ENCODE data around the gene VPS45. TPM values are rescaled to one million over a fixed set of nuclear protein-coding genes. Genes with fewer than 3 reads are reported as not detected.
"Not testable (repeated sequence)": the region's sequence is repeated elsewhere in the genome, so short reads cannot be mapped to it uniquely, and the experiment has no call there.

Gene VPS45
- total RNA-seq, 2 experiments from 2014 or later: 34.1 to 38.1 TPM

DNA sequence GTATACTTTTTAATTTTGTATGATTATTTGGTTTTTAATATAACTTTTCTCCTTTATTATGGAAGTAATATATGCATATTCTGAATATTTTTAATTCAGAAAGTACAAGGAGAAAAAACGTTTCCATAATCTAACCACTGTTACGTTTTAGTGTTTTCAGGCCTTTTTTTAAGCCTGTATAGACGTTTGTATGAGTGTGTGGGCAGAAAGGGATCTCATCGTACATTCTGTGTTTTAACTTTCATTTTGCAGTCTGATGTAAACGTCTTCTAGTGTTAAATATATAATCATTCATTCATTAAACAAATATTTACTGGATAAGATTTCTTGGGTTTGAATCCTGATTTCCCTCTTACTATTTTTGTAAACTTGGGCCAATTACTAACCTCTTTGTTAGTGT lies 44.1 kb downstream of the VPS45 start:
- Mint-ChIP-seq H3K27ac (peak overlapping the region; percentile 65), H3K4me3 (peak overlapping the region; percentile 57), H3K36me3 (ENCODE audit: low read depth) (peaks cover 56% of the 10 kb centered on the region), H3K27me3 (no peaks in the 10 kb centered on the region), H3K9me3 (peaks cover 16% of the 10 kb centered on the region), H3K4me1 (peaks cover 55% of the 10 kb centered on the region)
- no peak for DNase-seq
- CTCF ChIA-PET: no interaction called here
- POLR2A ChIA-PET: no interaction called here

DNA sequence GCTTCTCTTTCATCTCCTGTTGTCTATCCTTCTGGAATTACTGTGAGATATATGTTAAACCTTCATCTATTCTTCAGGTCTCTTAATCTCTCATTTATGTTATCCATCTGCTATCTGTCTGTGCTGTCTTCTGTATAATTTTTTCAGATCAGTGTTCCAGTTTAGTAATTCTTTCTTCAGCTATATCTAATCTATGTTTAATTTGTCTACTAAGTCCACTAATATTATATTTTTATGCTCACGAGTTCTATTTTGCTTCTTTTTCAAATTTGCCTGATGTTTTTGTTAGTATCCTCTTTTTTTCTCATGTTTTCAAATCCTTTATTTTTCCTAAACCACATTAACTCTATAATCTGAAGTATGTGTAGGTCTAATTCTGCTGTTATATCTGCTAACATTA lies 47.5 kb downstream of the VPS45 start:
- Mint-ChIP-seq H3K36me3 (ENCODE audit: low read depth) (peaks cover 41% of the 10 kb centered on the region), H3K4me1 (peaks cover 22% of the 10 kb centered on the region), H3K27ac (no peak overlapping the region), H3K9me3 (peaks cover 16% of the 10 kb centered on the region), H3K27me3 (no peaks in the 10 kb centered on the region), H3K4me3 (no peak overlapping the region)
- DNase-seq: no peak
- CTCF ChIA-PET: interaction anchor here (1.2 kb wide), 2 partner anchors 10 to 14 kb away, joined by 3 to 4 read pairs; no protein-coding TSS in a partner anchor
- POLR2A ChIA-PET: interaction anchor here (0.6 kb wide), 1 partner anchor 49 kb away, joined by 3 read pairs; no protein-coding TSS in a partner anchor

DNA sequence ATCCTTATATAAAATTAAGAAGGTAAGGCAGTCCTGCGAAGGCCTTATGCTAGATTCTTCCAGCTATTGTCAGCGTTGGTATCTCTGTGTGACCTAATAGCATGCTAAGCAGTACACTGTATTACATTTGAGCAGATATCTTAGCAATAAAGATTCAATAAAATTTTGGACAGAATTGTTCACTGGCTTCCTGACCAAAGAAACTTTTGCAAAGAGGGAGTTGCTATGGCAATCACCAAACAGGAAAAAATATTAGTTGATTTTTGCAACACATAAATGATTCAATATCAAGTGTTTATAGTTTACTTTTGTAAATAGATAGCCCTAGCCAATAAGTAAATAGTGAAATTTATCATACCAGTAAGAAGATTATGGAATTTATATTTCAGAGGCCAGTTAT lies 51.1 kb downstream of the VPS45 start:
- Mint-ChIP-seq H3K27ac (no peak overlapping the region), H3K9me3 (peaks cover 16% of the 10 kb centered on the region), H3K36me3 (ENCODE audit: low read depth) (peaks cover 26% of the 10 kb centered on the region), H3K27me3 (no peaks in the 10 kb centered on the region), H3K4me1 (peaks cover 2% of the 10 kb centered on the region), H3K4me3 (no peak overlapping the region)
- ChIA-PET CTCF (interaction anchor here (0.5 kb wide), 1 partner anchor 252 kb away, joined by 4 read pairs; no protein-coding TSS in a partner anchor), POLR2A (no interaction called here)
- no peak for DNase-seq

DNA sequence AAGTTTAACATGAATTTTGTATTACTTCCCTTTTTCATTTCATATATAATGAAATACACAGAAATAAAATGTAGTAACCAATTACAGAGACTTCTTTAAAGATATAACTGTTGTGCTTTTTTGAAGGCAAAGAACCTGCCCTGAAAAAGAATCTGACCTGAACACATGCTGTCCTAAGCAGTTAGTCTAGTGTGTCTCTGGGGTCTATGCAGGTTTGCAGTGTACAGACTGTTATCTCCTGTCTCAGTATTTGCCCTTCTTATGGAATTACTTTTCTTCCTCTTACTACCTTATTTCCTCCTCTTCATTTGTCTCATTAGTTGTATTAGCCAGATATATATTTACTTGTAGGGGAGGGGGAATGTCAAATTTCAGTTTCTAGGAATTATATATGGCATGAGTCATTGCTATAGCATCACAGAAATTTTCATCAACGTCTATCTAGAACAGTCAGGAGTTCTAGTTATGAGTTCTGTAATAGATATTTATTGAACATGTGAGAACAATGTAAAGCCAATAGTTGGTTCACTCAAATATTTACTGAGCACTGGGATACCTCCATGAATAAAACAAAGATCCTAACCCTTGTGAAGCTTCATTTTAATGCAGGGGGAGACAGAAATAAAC lies 53.8 kb downstream of the VPS45 start:
- H3K36me3 Mint-ChIP-seq (ENCODE audit: low read depth): peaks cover 5% of the 10 kb centered on the region
- H3K27ac Mint-ChIP-seq: no peak overlapping the region
- no peaks in the 10 kb centered on the region for H3K27me3 Mint-ChIP-seq
- H3K9me3 Mint-ChIP-seq: no peaks in the 10 kb centered on the region
- no peak for DNase-seq
- no peak overlapping the region for H3K4me3 Mint-ChIP-seq
- CTCF ChIA-PET: no interaction called here
- POLR2A ChIA-PET: no interaction called here
- H3K4me1 Mint-ChIP-seq: no peaks in the 10 kb centered on the region

DNA sequence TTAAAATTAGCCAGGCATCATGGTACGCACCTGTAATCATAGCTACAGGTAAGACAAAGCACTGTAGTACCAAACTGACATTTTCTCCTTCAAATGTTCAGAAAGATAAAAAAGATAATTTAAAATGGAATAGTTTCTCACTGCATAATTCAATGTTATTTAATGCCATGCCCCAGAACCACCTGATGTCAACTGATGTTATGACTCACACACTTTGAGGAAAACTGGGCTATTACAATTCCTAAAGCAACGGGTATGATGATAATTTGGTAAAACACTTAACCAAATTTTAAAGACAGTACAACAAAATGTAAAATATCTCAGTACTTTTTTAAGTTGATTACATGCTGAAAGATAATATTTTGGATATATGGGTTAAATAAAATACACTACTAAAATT lies 59.2 kb downstream of the VPS45 start:
- H3K36me3 Mint-ChIP-seq (ENCODE audit: low read depth): peaks cover 5% of the 10 kb centered on the region
- CTCF ChIA-PET: no interaction called here
- no peaks in the 10 kb centered on the region for H3K27me3 Mint-ChIP-seq
- no peak for DNase-seq
- H3K4me1 Mint-ChIP-seq: no peaks in the 10 kb centered on the region
- H3K9me3 Mint-ChIP-seq: no peaks in the 10 kb centered on the region
- no peak overlapping the region for H3K4me3 Mint-ChIP-seq
- no peak overlapping the region for H3K27ac Mint-ChIP-seq
- POLR2A ChIA-PET: no interaction called here

DNA sequence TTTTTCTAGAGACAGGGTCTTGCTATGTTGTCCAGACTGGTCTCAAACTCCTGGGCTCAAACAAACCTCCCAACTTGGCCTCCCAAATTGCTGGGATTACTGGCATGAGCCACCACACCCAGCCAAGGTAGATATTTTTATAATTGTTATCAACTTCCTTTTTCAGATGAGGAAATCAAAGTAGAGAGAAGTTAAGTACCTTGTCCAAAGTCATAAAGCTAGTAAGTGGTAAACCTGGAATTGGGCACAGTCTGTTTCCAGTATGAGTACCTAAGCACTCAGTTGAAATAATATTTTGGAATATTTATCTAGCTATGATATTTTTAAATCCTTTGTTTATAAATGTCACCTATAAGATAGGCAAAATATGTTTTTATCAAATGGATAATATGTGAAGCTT lies 59.9 kb downstream of the VPS45 start:
- ChIA-PET POLR2A (interaction anchor here (0.6 kb wide), 1 partner anchor 1040 kb away, joined by 5 read pairs; no protein-coding TSS in a partner anchor), CTCF (interaction anchor here (0.7 to 2.4 kb wide), 5 partner anchors 8 to 23 kb away, joined by 3 to 8 read pairs (median 3); no protein-coding TSS in a partner anchor)
- Mint-ChIP-seq H3K4me3 (no peak overlapping the region), H3K27me3 (no peaks in the 10 kb centered on the region), H3K9me3 (no peaks in the 10 kb centered on the region), H3K27ac (no peak overlapping the region), H3K36me3 (ENCODE audit: low read depth) (peaks cover 2% of the 10 kb centered on the region), H3K4me1 (no peaks in the 10 kb centered on the region)
- no peak for DNase-seq

DNA sequence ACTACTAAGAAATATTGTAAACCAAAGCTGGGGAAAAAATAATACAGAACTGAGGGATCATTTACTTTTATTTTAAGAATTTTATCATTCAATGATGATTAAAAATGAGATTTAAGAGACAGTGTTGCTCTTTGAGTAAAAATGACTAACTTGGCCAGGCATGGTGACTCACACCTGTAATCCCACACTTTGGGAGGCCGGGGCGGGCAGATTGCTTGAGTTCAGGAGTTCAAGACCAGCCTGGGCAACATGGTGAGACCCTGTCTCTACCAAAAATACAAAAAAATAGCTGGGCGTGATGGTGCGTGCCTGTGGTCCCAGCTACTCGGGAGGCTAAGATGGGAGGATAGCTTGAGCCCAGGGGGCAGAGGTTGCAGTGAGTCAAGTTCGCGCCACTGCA lies 60.3 kb downstream of the VPS45 start:
- Mint-ChIP-seq H3K9me3 (no peaks in the 10 kb centered on the region), H3K27ac (no peak overlapping the region), H3K27me3 (no peaks in the 10 kb centered on the region), H3K36me3 (ENCODE audit: low read depth) (peaks cover 1% of the 10 kb centered on the region), H3K4me3 (no peak overlapping the region), H3K4me1 (no peaks in the 10 kb centered on the region)
- DNase-seq: no peak
- ChIA-PET POLR2A (no interaction called here), CTCF (interaction anchor here (0.6 to 2.4 kb wide), 6 partner anchors 8 to 44 kb away, joined by 3 to 8 read pairs (median 3); no protein-coding TSS in a partner anchor)

DNA sequence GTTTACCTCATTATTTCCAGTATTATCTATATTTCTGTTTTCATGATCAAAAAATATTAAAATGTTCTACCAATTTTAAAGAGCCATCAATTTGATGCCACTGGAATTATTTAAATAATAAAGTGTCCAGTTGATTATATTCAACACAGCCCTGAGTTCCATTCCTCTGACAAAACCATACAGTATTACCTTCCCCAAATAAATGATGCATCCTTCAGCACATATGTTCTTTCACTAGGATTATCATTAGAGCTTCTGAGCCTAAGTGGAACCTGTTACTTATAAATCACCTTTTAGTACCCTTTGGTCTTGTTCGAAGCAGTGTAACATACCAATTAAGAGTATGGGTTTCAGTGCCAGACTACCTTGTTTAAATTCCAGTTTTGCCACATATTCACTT lies 64.8 kb downstream of the VPS45 start:
- ChIA-PET POLR2A (interaction anchor here (0.6 to 0.7 kb wide), 2 partner anchors 10 to 23 kb away, joined by 3 read pairs; no protein-coding TSS in a partner anchor), CTCF (no interaction called here)
- no peaks in the 10 kb centered on the region for H3K4me1 Mint-ChIP-seq

DNA sequence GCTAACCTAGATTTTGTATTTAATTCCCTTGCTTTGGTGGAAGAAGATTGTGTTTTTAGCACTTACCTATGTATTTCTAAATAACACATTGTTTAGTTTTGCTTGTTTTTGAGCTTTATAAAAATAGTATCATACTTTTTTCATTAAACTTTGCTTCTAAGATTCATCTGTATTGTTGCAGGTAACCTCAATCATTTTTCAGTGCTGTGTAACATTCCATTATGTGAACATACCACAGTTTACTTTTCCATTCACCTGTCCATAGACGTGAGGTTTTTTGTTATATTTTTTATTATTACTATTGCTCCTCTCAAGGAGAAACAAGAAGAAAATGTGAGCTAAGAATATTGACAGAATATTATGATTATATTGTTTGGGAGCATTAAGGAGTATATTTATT lies 67.0 kb downstream of the VPS45 start:
- H3K36me3 Mint-ChIP-seq (ENCODE audit: low read depth): peaks cover 5% of the 10 kb centered on the region
- no peaks in the 10 kb centered on the region for H3K4me1 Mint-ChIP-seq
- DNase-seq: no peak
- H3K27me3 Mint-ChIP-seq: no peaks in the 10 kb centered on the region
- no peak overlapping the region for H3K4me3 Mint-ChIP-seq
- H3K9me3 Mint-ChIP-seq: no peaks in the 10 kb centered on the region
- ChIA-PET CTCF (no interaction called here), POLR2A (no interaction called here)
- H3K27ac Mint-ChIP-seq: no peak overlapping the region

More for the DNA sequence above, 64.8 kb downstream of the VPS45 start:
- no peak overlapping the region for H3K27ac Mint-ChIP-seq
- H3K27me3 Mint-ChIP-seq: no peaks in the 10 kb centered on the region
- DNase-seq: no peak
- H3K4me3 Mint-ChIP-seq: no peak overlapping the region
- no peaks in the 10 kb centered on the region for H3K9me3 Mint-ChIP-seq
- peaks cover 5% of the 10 kb centered on the region for H3K36me3 Mint-ChIP-seq (ENCODE audit: low read depth)

DNA sequence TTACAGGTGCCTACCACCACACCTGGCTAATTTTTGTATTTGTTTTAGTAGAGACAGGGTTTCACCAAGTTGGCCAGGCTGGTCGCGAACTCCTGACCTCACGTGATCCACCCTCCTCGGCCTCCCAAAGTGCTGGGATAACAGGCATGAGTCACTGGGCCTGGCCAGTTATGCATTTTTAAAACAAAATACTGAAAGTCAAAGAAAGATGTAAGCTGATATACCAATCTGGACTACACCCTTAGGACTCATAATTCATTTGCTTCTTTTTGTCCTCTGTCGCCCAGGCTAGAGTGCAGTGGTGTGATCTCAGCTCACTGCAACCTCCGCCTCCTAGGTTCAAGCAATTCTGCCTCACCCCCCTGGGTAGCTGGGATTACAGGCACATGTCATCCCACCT lies 67.8 kb downstream of the VPS45 start:
- H3K4me3 Mint-ChIP-seq; H3K27ac Mint-ChIP-seq; POLR2A ChIA-PET; H3K36me3 Mint-ChIP-seq (ENCODE audit: low read depth); H3K9me3 Mint-ChIP-seq; H3K4me1 Mint-ChIP-seq; H3K27me3 Mint-ChIP-seq; DNase-seq: not testable (repeated sequence)
- CTCF ChIA-PET: interaction anchor here (0.7 to 1.1 kb wide), 2 partner anchors 25 to 62 kb away, joined by 3 to 4 read pairs; no protein-coding TSS in a partner anchor

DNA sequence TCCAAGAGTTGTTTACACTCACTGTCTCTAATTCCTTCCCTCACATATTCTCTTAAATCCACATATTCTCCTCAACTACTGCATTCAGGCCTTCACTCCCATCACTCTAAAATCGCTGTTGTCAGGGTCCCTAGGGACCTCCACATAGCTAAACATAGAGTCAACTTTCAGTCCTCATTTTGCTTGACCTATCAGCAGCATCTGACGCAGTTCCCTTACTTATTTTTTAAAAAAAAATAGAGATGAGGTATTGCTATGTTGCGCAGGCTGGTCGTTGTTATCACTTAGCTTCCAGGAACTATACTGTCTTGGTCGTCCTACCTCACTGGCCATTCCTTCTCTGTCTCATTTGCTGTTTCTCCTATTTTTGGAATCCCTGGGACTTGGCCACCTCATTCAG lies 70.5 kb downstream of the VPS45 start:
- Mint-ChIP-seq H3K4me1 (no peaks in the 10 kb centered on the region), H3K9me3 (no peaks in the 10 kb centered on the region), H3K4me3 (no peak overlapping the region), H3K36me3 (ENCODE audit: low read depth) (peaks cover 5% of the 10 kb centered on the region), H3K27me3 (no peaks in the 10 kb centered on the region), H3K27ac (no peak overlapping the region)
- ChIA-PET POLR2A (no interaction called here), CTCF (interaction anchor here (0.6 kb wide), 1 partner anchor 39 kb away, joined by 6 read pairs; no protein-coding TSS in a partner anchor)
- no peak for DNase-seq

DNA sequence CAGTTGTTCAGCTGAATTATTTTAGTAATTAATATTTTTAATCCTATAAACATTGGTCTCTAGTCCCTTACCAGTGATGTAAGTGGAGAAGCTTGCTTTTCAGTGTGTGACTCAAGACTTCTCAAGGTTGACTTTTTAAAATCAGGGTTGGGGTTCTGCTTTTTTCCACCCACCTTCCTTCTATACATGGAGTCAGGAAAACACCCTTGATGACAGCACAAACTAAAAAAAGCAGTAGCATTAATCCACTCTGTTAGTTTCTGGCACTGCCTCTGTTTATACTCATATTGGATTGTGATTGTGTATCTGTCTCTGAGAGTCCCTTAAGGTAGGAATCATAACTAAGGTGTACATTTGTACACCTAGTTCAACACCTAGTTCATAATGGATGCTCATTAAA lies 73.9 kb downstream of the VPS45 start:
- Mint-ChIP-seq H3K27ac (no peak overlapping the region), H3K36me3 (ENCODE audit: low read depth) (peaks cover 3% of the 10 kb centered on the region), H3K4me3 (no peak overlapping the region), H3K27me3 (no peaks in the 10 kb centered on the region), H3K4me1 (peaks cover 12% of the 10 kb centered on the region), H3K9me3 (no peaks in the 10 kb centered on the region)
- no peak for DNase-seq
- CTCF ChIA-PET: interaction anchor here (1.5 to 2.4 kb wide), 3 partner anchors 9 to 47 kb away, joined by 3 to 8 read pairs (median 6); partner anchors contain the start of gene PLEKHO1
- POLR2A ChIA-PET: no interaction called here

DNA sequence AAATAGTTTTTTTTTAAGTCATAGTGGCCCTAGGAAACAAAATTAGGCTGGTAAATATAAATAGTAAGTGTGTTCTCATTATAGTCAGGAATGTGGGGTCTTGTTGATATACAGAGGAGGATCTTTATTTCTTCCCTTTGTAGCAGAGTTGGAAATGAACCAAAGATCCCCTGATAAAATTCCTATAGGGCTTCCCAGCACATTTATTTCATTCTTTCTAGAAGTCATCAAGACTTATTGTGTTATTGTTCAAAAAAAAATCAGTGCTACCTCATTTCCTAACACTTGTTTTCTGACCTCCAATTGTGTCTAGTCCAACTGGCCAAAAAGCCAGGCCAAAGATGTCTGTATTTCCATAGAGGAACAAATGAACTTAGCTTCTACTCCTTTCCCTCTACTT lies 74.5 kb downstream of the VPS45 start:
- H3K36me3 Mint-ChIP-seq (ENCODE audit: low read depth): peaks cover 3% of the 10 kb centered on the region
- H3K4me1 Mint-ChIP-seq: peaks cover 19% of the 10 kb centered on the region
- H3K4me3 Mint-ChIP-seq: no peak overlapping the region
- no peak for DNase-seq
- peaks cover 2% of the 10 kb centered on the region for H3K27me3 Mint-ChIP-seq
- H3K27ac Mint-ChIP-seq: no peak overlapping the region
- ChIA-PET CTCF (no interaction called here), POLR2A (no interaction called here)
- H3K9me3 Mint-ChIP-seq: no peaks in the 10 kb centered on the region

DNA sequence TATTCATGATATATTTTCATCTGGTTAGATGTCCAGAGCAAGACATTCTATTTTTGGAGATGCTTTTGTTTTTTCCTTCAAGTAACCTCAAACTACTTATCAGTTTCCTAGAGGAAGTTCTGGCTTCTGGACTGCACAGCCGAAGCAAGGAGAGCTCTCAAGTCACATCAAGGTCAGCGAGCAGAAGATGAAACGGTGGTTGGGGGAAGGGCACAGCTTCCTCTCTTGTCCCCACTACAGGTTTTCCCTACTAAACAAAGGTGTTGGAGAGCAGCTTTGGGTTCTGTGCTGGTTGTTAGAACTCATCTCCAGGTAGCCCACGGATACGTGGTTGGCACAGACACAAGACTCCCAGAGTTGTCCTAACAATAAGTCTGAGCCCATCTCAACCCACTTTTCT lies 77.0 kb downstream of the VPS45 start:
- Mint-ChIP-seq H3K4me1 (peaks cover 38% of the 10 kb centered on the region), H3K4me3 (no peak overlapping the region), H3K36me3 (ENCODE audit: low read depth) (peaks cover 3% of the 10 kb centered on the region), H3K27ac (no peak overlapping the region), H3K27me3 (peaks cover 20% of the 10 kb centered on the region), H3K9me3 (no peaks in the 10 kb centered on the region)
- CTCF ChIA-PET: interaction anchor here (0.9 to 1.0 kb wide), 2 partner anchors 9 to 13 kb away, joined by 3 read pairs; no protein-coding TSS in a partner anchor
- POLR2A ChIA-PET: no interaction called here
- no peak for DNase-seq

All from activated CD4-positive, alpha-beta T cell treated with anti-CD3 and anti-CD28 coated beads, Interleukin-2, amount 10 ng/mL, durations not matched to agents 7 days and 5 days (primary cell).